Measurements from ENCODE around the gene CNTD1. TPM values are rescaled to one million over a fixed set of nuclear protein-coding genes. Genes with fewer than 3 reads are reported as not detected.

CNTD1 gene
- total and polyA plus RNA-seq, 2 donors (not counting 1 experiment from before 2014, with no cell fraction given), result 0.14 to 0.66 TPM

GRCh38 chr17:42798011-42798382, 664 bp upstream of the CNTD1 start:
- peak overlapping the region; percentile 75 for H3K9ac ChIP-seq (ENCODE audit: insufficient read depth, low read length)
- no peak for DNase-seq (ENCODE audit: low read depth in 2 of 2)
- peak overlapping the region; percentile 94 for H2AFZ ChIP-seq (ENCODE audit: low read length)
- no peaks in the 10 kb centered on the region for H3K27me3 ChIP-seq (ENCODE audit: control insufficient read depth, insufficient read depth, low read length)
- H3K4me1 ChIP-seq (ENCODE audit: control insufficient read depth, extremely low read depth, insufficient read depth, low read length), result no peaks in the 10 kb centered on the region
- peak overlapping the region; percentile 59 to 96 (median 88) for H3K4me3 ChIP-seq (replicated peaks in 1 of 4; ENCODE audit: control extremely low read depth in 1 of 4, insufficient read depth in 1 of 4, low read depth in 3 of 4, low read length in 4 of 4)
- H3K79me2 ChIP-seq (ENCODE audit: control insufficient read depth, insufficient read depth, low read length), result peaks cover 5% of the 10 kb centered on the region
- no peaks in the 10 kb centered on the region for H3K9me3 ChIP-seq (ENCODE audit: control insufficient read depth, insufficient read depth, low read depth, low read length)
- H3K36me3 ChIP-seq (ENCODE audit: control insufficient read depth, insufficient read depth, low read length), result peaks cover 3% of the 10 kb centered on the region
- no peaks in the 10 kb centered on the region for H4K20me1 ChIP-seq (ENCODE audit: control insufficient read depth, extremely low read depth, insufficient read depth, low read length)
- H3K4me2 ChIP-seq (ENCODE audit: extremely low read depth, insufficient read depth, low read length), result peak overlapping the region; percentile 94
- TF ChIP-seq EZH2 (IDR thresholded peaks at IDR 0.05; ENCODE audit: low read length, missing control alignments) (no peak), CTCF (conservative IDR thresholded peaks at IDR 0.05 in 1 of 2, IDR thresholded peaks at IDR 0.05 in 1 of 2; ENCODE audit: low read depth in 1 of 2, low read length in 2 of 2) (no peak)
- H3K27ac ChIP-seq (ENCODE audit: insufficient read depth, low read length), result peak overlapping the region; percentile 49

- H3K27ac ChIP-seq (ENCODE audit: insufficient read depth, low read length), result no peak overlapping the region
- no peak overlapping the region for H2AFZ ChIP-seq (ENCODE audit: low read length)
- H4K20me1 ChIP-seq (ENCODE audit: control insufficient read depth, extremely low read depth, insufficient read depth, low read length), result no peaks in the 10 kb centered on the region
- H3K4me1 ChIP-seq (ENCODE audit: control insufficient read depth, extremely low read depth, insufficient read depth, low read length), result no peaks in the 10 kb centered on the region
- H3K79me2 ChIP-seq (ENCODE audit: control insufficient read depth, insufficient read depth, low read length), result no peaks in the 10 kb centered on the region
- no peak for TF ChIP-seq EZH2 (IDR thresholded peaks at IDR 0.05; ENCODE audit: low read length, missing control alignments)
- no peak for TF ChIP-seq CTCF (conservative IDR thresholded peaks at IDR 0.05 in 1 of 2, IDR thresholded peaks at IDR 0.05 in 1 of 2; ENCODE audit: low read depth in 1 of 2, low read length in 2 of 2)
- DNase-seq (ENCODE audit: low read depth in 2 of 2), result peak; percentile 19 to 36
- H3K36me3 ChIP-seq (ENCODE audit: control insufficient read depth, insufficient read depth, low read length), result no peaks in the 10 kb centered on the region
- H3K4me3 ChIP-seq (replicated peaks in 1 of 4; ENCODE audit: control extremely low read depth in 1 of 4, insufficient read depth in 1 of 4, low read depth in 3 of 4, low read length in 4 of 4), result no peak overlapping the region
- H3K27me3 ChIP-seq (ENCODE audit: control insufficient read depth, insufficient read depth, low read length), result no peaks in the 10 kb centered on the region
- no peaks in the 10 kb centered on the region for H3K9me3 ChIP-seq (ENCODE audit: control insufficient read depth, insufficient read depth, low read depth, low read length)
- no peak overlapping the region for H3K9ac ChIP-seq (ENCODE audit: insufficient read depth, low read length)
- no peak overlapping the region for H3K4me2 ChIP-seq (ENCODE audit: extremely low read depth, insufficient read depth, low read length)
Observed at GRCh38 chr17:42803074-42803883, 4.6 kb downstream of the CNTD1 start.

DNA sequence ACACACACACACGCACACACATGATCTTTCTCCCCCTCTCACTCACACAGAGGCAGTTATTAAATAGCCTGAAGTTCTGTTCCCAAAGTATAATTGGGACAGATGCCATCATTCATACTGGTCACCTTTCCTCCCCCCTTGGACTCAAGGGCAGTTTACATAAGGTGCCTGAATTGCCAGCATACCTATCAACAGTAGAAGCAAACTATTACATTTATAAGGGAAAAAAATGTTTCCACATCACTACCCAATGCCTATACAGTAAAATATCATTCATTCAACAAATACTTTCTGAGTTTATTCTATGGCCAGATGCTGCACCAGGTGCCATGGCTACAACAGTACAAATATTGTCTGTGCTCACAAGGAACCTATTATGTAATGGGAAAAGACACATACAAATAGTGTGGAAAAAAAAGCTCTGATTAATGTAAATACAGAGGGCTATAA, 6.3 kb downstream of the CNTD1 start:
- Histone ChIP-seq H2AFZ (ENCODE audit: low read length) (no peak overlapping the region), H3K4me2 (ENCODE audit: extremely low read depth, insufficient read depth, low read length) (no peak overlapping the region), H3K4me1 (ENCODE audit: control insufficient read depth, extremely low read depth, insufficient read depth, low read length) (peaks cover 4% of the 10 kb centered on the region), H3K27me3 (ENCODE audit: control insufficient read depth, insufficient read depth, low read length) (no peaks in the 10 kb centered on the region), H3K79me2 (ENCODE audit: control insufficient read depth, insufficient read depth, low read length) (no peaks in the 10 kb centered on the region), H3K36me3 (ENCODE audit: control insufficient read depth, insufficient read depth, low read length) (no peaks in the 10 kb centered on the region), H4K20me1 (ENCODE audit: control insufficient read depth, extremely low read depth, insufficient read depth, low read length) (no peaks in the 10 kb centered on the region), H3K9me3 (ENCODE audit: control insufficient read depth, insufficient read depth, low read depth, low read length) (no peaks in the 10 kb centered on the region), H3K9ac (ENCODE audit: insufficient read depth, low read length) (no peak overlapping the region), H3K27ac (ENCODE audit: insufficient read depth, low read length) (no peak overlapping the region), H3K4me3 (replicated peaks in 1 of 4; ENCODE audit: control extremely low read depth in 1 of 4, insufficient read depth in 1 of 4, low read depth in 3 of 4, low read length in 4 of 4) (no peak overlapping the region)
- TF ChIP-seq CTCF (conservative IDR thresholded peaks at IDR 0.05 in 1 of 2, IDR thresholded peaks at IDR 0.05 in 1 of 2; ENCODE audit: low read depth in 1 of 2, low read length in 2 of 2) (no peak), EZH2 (IDR thresholded peaks at IDR 0.05; ENCODE audit: low read length, missing control alignments) (no peak)
- DNase-seq (ENCODE audit: low read depth in 2 of 2), result no peak

Data from fibroblast of lung (primary cell).